Stimulated activated CD8-positive, alpha-beta memory T cell treated with anti-CD3 and anti-CD28 coated beads, Interleukin-15, amount 100 ng/mL, for 48 hours (primary cell): ENCODE measurements around the gene DYNC1I2.
A peak's percentile ranks its signal among the peaks of the same experiment; 100 is the strongest.

ENCODE experiments used
- DNase-seq, 2 donors: peaks; one replicate each; pipeline ENCODE4 v3.0.0-alpha.2; 2020; ENCODE audit warnings: low read depth in 2 of 2

The DYNC1I2 gene

DNA sequence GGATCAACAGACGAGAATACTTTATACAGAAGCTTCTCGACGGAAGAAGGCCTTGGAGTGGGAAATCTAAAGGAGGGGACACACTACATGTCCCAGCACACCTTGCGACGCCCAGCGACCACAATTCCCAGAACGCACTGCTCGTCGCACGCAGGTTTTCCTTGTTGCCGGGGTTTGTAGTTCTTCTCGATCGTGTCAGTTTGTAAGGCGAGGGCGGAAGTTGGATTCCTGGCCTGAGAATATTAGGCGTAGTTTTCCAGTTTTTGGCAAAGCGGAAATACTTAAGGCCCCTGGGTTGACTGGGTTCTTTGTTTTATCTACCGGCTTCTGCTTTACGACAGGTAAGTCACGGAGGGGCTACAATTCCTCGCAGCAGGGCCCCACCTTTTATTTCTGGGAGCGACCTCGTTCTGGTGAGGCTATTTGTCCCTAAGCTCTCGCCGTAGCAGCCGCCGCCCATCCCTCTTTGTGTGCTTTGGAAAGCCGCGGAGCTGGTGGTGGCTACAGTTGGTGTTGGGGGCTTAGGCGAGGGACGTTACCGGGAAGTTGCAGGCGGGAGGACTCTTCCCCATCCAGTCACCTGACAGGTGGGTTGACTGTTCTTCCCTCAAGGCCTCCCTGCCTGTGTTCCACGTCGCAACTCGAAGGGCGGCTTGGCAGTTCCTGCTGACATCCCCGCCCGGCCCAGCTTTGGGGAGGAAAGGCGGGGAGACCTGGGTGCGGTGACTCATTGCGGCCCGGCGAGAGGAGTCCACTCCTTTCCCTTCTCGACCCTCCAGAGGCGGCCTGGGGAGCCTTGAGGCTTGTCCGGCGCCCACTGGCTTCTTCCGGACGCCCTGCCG lies at the start of gene DYNC1I2:
Gene DYNC1I2, plus strand, starts transcription at position 183 of the 842 bp plus-strand sequence. CDS start 2,687 bp downstream, outside the sequence.
- peak; percentile 55 to 65 for DNase-seq

DNA sequence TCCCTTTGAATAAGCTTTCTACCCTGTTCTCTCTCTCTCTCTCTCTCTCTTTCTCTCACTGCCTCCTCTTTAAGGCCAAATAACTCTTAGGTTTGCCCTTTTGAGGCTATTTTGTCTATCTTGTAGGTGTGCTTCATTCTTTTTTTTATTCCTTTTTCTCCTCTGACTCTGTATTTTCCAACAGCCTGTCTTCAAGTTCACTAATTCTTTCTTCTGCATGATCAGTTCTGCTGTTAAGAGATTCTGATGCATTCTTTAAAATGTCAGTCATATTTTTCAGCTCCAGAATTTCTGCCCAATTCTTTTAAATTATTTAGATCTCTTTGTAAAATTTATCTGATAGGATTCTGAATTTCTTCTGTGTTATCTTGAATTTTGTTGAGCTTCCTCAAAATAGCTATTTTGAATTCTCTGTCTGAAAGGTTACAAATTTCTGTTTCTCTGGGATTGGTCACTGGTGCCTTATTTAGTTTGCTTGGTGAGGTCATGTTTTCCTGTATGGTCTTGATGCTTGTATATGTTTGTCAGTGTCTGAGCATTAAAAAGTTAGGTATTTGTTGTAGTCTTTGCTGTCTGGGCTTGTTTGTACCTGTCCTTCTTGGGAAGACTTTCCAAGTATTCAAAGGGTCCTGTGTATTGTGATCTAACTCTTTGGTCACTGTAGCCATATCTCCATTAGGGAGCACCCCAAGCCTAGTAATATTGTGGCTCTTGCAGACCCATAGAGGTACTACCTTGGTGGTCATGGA lies 35.4 kb upstream of the DYNC1I2 start:
- DNase-seq = no peak

DNA sequence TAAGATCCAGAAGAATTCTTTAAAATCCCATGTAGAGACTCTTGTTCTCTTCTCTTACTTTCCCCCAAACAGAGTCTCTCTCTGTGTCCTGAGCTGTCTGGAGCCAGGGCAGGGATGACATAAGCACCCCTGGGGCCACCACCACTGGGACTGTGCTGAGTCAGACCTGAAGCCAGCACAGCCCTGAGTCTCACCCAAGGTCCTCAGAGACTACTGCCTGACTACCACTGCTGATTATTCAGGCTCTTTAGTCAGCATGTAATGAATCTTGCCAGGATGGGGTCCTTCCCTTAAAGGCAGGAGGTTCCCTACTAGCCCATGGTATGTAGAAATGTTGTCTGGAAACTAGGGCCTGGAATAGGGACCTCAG lies 34.9 kb upstream of the DYNC1I2 start:
- no peak for DNase-seq

DNA sequence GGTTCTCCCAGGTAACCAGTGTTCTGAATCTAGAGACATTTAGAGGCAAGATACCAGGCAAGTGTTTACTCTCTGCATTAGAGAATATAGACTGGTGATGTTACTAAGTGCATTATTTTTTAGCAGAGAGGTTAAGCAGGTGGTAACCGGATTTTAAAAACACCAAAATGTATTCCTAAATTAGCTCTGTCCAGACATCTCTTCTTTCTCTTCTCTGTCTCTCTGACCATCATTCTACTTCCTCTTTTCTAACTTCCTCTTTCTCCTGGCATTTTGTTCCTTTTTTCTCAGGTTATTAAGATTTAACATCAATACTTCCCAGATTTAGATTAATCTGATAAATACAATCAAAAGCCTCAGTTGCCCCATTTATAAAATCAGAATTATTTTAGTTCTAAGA lies 31.7 kb upstream of the DYNC1I2 start:
- DNase-seq = no peak

DNA sequence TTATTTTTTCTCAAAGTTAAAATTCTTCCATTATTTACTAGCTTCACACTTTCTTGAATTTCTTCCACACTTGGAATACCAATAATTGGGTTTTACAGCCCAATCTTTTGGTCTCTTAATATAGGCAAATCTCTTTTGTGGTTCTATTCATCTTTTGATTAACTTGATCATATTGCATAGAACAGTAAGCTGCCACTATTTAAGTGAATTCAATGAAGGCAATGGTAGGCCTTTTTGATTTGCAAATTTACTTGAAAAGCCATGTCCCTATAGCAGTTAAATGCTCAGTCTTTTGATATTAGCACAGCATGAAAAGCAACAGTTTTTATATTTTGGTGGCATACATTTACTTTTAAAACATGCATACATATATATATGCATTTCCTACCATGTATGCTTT lies 20.2 kb upstream of the DYNC1I2 start:
- no peak for DNase-seq

DNA sequence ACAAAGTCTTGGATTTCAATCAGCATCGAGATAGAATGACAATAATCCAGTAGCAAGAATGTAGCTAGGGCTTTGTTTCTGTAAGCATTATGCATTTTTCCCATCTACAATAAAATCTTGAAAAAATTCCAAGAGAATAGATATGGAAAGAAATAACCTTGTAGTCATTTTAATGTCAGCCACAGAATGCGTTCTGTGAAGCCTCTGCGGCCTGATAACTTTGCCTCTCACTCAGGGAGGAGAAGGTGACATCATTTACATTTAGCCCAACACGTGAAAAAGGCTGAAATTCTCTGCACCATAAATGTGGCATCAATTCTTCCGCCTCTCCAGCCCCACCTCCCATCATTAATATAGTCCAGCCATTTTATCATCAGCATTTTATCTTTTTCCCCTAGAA lies 19.1 kb upstream of the DYNC1I2 start:
- DNase-seq = no peak

DNA sequence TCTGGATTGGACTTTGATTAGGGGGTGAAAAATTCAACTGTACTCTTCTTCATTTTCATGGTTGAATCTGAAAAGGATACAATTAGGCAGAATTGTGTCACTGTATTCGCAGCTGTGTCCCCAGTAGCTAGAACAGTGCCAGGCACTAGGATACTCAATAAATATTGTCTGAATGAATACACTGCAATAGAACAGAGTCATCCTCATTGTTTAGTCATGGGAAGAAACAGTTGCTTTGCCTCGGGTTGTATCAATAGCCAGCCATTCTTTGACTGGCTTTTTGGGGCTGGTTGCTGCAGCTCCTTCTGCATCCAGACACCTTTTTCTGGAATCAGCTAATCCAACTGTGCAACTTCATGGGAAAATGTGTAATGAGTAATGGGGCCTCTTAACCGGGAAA lies 18.1 kb upstream of the DYNC1I2 start:
- DNase-seq = no peak

DNA sequence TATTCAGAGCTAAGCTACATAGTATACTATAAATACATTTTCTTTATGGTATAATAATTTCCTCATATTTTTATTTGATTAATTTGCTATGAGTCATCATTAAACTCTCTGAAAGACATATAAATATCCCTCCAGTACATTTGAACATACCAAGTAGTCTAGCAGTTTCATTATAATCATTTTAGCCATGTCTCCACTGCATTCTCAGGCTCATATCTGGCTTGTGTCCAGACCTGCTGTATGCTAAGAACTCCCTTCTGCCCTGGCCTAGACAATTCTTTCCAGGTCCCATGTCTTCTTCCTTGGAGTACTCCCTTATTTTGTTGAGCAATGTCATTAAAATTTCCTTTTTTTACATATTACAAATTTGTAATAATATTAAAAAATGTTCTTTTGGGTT lies 16.6 kb upstream of the DYNC1I2 start:
- no peak for DNase-seq

DNA sequence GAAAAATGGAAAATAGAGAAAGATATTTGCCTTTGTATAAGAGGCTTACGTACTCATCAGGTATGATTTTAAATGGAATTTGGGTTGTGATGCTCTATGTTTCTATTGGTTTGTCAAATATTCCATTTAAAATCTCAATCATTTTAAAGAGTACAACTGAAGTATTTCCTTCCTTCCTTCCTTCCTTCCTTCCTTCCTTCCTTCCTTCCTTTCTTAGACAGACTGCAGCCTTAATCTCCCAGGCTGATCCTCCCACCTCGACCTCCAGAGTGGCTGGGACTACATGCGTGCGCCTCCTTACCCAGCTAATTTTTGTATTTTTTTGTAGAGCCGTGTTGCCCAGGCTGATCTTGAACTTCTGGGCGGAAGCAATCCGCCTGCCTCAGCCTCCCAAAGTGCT lies 15.4 kb upstream of the DYNC1I2 start:
- no peak for DNase-seq

DNA sequence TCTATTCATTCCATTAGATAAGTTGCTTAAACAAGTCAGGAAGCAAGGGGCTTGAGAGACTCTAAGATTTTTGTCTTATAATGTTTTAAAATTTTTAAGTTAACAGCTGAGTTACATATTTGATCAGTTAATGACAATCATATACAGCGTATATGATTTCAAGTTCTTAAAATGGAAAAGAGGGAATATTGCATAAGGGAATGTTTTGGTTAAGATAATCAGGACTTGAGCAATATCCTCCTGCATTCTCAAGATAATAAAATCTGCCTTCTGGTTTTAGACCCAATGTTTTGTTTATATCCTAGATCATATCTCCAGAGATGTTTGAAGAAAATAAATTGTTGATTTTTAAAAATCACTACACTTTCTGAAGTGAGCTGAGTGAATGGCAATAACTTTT lies 13.4 kb upstream of the DYNC1I2 start:
- no peak for DNase-seq

DNA sequence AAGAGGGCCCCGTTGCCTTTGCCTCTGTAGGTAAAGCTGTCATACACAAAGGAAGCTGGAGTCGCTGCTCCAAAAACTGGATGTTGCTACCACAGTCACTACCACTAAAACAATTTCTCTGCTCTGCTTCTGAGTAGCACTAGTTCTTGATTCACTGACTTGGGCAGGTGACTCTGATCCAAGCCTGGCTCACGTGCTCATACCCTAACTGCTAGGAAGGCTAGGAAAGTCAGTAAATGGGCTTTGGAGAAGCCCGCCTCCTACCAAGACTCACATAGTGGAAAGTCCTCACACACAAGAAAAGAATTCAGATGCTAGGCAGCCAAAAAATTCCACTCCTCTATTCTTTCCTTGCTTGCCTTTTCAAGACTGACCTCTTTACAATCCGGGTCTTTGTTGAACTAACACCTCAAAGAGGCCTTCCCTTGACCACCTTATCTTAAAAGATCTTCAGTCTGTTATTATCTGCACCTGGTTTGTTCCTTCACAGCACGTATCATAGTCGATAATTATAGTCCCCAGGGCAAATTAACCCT lies 11.4 kb upstream of the DYNC1I2 start:
- no peak for DNase-seq

DNA sequence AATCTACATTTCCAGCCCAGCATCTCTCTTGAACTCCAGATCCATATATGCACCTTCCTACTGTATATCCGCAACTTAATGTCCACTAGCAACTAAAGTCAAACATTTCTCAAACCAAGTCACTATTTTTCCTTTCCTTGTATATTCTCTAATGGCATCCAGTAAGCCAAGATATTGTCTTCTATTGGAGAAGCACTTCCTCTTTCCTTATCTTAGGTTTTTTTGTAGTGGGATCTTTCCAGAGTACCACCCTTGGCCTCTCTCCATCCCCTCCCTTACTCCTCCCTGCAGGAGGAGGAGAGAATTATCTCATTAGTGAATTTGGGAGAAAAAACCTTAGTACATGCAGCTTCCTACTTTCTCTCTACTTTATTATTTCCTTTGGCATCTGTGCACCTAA lies 8.7 kb upstream of the DYNC1I2 start:
- DNase-seq = no peak

DNA sequence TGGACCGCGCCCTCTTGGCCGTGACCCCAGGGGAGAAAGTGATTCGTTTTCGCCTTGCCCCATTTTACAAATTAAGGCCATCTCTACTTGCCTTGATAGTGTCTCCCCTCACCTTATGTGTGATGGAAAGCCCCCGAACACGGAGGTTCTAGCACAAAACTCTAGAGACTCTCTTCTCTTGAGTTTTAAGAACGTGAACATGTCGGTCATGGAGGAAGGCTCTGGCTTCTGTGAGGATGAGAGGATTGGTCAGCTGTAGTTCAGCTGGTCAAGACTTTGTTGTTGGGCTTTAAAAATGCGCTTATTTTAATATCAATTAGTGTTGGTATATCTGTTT lies 828 bp downstream of the DYNC1I2 start:
- DNase-seq = no peak

DNA sequence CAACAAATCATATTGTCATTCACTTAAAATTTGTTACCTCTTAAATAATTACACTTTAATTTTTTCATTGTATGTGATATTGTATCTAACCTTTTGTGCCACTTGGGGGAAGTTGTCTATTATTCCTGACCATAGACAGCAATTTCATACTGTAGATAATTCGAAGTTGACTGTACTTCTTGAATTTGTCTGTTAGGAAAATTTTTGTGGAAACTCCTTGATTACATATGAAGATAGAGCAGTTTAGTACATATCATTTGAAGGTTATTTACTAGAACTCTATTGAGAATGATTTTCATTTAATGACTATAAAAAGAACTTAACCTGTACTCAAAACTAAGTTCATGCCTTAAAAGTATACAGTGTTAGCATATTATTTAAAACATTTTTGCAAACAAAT lies 5.1 kb downstream of the DYNC1I2 start:
- DNase-seq = no peak

DNA sequence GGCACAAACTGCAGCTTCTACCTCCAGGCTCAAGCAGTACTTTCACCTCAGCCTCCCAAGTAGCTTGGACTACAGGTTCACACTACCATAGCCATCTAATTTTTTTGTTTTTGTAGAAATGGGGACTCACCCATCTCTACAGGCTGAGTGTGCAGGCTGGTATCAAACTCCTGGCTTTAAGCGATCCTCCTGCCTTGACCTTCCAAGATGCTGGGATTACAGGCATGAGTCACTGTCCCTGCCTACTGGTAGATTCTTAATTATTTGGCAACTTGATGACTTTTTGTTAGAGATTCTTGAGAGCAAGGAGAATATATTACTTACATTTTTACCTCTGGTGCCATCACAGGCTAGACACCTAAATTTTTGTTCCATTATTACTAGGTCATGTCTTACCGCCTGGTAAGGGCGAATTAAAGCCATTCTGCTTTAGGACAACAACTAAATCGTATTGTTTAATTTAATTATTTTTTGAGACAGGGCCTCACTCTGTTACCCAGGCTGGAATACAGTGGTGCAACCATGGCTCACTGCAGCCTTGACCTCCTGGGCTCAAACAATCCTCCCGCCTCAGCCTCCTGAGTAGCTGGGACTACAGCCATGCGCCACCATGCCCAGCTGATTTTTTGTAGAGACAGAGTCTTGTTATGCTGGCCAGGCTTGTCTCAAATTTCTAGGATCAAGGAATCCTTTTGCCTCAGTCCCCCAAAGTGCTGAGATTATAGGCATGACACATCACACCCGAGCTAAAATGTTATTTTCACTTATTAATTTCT lies 15.7 kb downstream of the DYNC1I2 start:
- DNase-seq = no peak

DNA sequence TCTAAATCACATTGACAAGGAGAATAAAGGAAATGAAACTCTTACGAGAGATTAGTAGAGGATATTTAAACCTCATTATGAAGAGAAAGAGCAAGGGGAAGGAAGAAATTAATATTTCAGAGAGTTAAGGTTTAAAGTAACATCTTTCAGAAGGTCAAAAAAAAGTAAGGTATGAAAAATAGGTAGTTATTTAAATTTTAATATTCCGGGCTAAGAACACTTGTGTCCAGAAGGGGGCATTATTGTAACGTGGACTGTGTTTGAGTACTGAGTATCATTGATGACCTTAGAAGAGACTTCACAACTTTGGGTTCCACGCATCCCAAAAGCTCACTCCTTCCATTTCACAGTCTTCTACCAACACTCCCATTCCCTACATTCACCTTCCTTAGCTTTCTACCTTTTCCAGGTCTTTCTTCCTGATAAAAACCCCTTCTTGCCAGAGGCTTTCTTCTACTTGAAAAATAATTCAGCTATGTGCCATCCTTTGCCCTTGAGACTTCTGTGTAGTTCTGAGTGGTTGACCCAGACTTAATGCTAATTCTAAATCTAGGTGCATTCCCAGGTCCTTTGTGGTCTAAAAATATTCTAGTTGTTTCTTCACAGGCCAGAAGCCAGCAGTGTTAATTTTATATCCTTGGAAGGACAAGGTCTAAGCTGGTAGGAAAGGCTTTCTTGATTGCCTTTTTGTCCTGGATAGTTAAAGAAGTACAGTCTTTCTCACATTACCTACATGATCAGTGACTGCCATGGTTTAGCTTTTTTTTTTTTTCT lies 16.5 kb downstream of the DYNC1I2 start:
- no peak for DNase-seq

DNA sequence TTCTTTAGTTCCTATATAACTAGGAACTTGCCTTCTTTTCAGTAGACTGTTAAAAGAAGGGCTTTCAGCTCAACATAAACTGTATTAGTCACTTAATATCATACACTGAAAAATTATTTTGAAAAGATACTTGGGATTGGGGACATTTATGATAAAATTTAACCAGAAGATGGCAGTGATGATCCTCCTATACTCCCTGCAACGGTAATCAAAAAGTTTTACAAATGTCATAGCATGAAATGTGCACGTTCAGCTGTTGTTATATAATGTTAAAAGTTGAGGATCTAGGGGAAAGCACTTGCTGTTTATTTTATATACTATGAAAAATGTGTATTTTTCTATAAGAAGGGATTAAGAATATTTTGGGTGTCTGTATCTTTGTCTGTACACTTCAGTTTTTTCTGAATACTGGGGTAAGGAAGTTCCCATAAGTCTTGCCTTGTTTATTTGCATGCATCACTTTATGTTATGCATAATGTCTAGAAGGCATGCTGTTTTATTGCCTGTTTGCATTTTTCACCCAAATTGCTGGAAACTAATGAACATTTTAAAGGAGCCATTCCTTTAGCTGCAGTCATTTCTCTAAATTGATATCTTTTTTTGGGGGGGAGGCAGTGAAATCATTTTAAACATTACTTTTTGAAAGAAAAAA lies 19.0 kb downstream of the DYNC1I2 start:
- DNase-seq = no peak

DNA sequence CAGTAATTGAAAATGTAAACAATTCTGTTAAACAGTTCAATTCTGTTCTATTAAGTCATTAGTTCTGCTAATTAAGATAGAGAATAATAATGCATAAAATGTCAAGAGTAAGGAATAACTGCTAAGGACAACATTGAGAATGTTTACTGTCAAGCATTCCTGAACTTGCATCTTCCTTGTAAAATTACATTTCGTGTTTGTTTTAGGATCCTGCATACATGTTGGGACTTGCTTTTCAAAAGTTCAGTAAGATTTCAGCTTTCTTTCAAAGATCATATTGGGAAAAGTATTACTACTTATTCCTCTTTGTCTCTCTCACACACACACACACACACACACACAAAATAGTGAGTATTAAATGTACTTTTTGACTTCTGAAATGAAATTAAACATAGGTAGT lies 20.5 kb downstream of the DYNC1I2 start:
- no peak for DNase-seq

DNA sequence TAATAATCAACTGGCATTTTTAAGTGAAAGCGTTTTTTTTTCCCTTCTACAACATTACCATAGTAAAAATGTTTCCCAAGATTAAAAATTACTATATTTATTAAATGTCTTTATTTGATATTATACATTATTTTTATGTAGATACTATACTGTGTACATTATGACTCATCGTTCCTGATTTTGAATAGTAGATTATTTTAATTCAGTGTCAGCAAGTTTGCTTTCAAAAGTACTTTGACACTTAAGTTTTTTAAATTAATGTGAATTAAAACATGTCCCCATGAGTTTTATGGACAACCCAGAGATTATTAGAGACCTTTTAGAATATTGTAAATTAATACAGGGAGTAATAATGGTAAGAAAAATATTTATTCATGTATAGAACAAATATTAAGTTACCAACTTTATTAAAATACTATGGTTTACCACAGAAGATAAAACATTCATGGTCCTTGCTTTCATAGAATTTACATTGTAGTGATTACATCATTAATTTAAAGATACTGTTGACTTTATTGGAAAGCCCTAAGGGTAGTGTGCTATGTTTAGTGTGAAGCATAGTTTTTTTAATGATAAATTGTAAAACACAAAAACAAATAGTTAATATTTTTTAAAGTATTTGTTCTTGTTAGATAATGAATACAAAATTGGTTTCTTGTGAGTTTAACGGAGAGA lies 21.9 kb downstream of the DYNC1I2 start:
- DNase-seq = no peak

DNA sequence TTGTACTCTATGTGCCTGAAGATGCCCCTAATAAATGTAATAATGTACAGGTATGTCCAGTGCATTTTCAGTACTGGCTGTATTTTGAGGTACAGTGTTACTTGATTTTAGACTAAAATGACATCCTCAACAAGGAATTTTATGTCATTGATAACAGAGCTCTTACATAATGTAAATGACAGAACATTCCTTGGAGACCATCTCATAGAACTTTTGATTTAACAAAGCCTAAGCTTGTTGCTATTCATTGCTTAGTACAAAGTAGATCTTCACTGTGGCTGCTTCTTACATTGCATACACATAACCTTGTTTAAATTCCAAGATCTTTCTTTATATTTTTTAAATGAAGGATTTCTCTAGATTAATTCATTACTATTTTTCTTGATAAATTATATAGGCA lies 24.1 kb downstream of the DYNC1I2 start:
- no peak for DNase-seq

DNA sequence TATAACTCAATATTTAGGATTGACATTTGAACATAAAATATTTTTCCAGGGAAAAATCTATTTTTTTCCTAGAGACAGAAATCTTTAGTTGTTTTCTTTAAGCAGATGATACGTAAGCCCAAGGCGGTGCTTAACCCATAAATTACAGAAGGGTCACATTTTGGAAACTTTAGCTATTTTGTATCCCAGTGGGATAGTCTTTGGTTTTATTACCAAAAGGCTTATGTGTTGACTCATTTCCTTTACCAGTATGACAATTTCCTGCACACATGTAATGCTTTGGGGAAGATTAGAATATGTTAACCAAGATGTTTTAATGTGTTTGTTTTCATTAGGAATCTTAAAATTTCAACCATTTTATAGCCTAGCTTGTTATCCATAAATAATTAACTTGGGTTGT lies 24.8 kb downstream of the DYNC1I2 start:
- no peak for DNase-seq
